Epithelial cell of proximal tubule (primary cell): ENCODE measurements around the gene GINS1. TPM values are rescaled to one million over a fixed set of nuclear protein-coding genes. Genes with fewer than 3 reads are reported as not detected.
"Not testable (repeated sequence)": the region's sequence is repeated elsewhere in the genome, so short reads cannot be mapped to it uniquely, and the experiment has no call there.

Source experiments
- DNase-seq: peaks from one replicate; pipeline ENCODE4 v3.0.0-alpha.2; 2011; ENCODE audit warnings: low read depth
- H3K4me3 ChIP-seq: 2 replicates; pipeline ENCODE4 v1.5.1; 2011; ENCODE audit warnings: low read depth, mild to moderate bottlenecking, low read length
- total RNA-seq: library from RNA; depleted of rRNA; stranded (reverse); fragments of >200 nt; gene quantifications from 2 replicates; pipeline ENCODE4 v1.2.3, GENCODE V29; 2015
- TF ChIP-seq, protein P1 (sequence below): conservative IDR thresholded peaks from 2 replicates; pipeline ENCODE4 v1.5.1; 2012; ENCODE audit warnings: low read depth, mild to moderate bottlenecking, low read length

The GINS1 gene
- total RNA-seq, 1 donor from 2014 or later: 34.9 TPM

GRCh38 chr20:25399037-25399430 lies 8.4 kb upstream of the GINS1 start:
- TF ChIP-seq, protein P1, sequence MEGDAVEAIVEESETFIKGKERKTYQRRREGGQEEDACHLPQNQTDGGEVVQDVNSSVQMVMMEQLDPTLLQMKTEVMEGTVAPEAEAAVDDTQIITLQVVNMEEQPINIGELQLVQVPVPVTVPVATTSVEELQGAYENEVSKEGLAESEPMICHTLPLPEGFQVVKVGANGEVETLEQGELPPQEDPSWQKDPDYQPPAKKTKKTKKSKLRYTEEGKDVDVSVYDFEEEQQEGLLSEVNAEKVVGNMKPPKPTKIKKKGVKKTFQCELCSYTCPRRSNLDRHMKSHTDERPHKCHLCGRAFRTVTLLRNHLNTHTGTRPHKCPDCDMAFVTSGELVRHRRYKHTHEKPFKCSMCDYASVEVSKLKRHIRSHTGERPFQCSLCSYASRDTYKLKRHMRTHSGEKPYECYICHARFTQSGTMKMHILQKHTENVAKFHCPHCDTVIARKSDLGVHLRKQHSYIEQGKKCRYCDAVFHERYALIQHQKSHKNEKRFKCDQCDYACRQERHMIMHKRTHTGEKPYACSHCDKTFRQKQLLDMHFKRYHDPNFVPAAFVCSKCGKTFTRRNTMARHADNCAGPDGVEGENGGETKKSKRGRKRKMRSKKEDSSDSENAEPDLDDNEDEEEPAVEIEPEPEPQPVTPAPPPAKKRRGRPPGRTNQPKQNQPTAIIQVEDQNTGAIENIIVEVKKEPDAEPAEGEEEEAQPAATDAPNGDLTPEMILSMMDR: peak; percentile 64
- no peak overlapping the region for H3K4me3 ChIP-seq
- DNase-seq: peak; percentile 58

DNA sequence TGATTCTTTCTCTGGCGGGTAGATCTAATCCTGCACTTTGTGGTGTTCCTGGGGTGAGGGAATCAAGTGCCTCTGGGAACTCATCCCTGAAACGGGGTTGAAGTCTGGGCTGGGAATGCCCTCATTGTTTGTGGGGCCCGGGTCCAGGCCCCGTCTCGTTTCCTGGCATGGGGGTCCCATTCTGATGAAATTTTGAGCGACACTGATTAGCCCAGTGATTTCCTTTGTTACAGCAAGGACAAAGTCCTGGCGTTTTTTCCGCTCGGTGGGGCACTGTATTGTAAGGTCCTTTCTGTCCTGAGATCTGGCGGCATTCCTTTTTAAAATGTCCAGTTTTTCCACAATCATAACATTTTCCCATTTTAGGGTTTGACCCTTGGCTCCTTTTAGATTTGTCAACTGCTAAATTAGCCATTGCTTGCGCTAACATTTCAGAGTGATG lies 7.2 kb upstream of the GINS1 start:
- DNase-seq, H3K4me3 ChIP-seq: not testable (repeated sequence)

DNA sequence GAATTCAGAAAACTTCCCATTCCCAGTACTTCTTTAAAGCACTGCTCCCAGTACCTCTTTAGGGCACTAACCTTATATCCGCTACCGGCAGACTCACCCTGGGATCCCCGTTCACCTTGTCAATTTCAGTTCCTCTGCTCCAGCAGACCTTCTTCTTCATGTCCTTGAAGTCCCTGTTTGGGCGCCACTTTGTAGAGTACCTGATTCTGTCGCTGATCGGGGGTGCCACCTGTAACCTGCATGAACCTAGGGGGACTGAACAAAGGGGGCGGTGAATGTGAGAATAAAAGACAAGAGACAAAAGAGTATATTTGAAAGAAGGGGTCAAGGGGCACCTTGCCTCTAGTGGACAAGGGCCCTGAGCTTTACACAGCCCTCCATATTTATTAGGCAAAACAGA lies 4.9 kb upstream of the GINS1 start:
- no peak overlapping the region for H3K4me3 ChIP-seq
- TF ChIP-seq, protein P1: no peak
- no peak for DNase-seq

DNA sequence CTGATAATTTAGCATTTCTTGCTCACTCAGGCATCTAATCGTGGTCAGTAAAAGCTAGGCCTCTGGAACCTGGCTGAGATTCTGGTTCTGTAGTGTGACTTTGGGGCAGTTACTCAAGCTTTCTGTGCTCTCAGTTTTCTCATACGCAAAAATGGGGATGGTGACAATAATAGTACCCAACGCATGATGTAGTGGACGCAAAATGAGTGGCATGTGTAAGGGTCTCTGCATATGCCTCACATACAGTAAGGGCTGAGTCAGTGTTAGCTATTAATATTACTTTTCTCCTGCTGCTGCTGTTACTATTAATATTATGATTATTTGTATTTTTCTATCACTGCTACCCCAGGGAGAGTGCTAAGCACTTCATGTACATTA lies 686 bp downstream of the GINS1 start:
- TF ChIP-seq, protein P1: no peak
- no peak for DNase-seq
- H3K4me3 ChIP-seq: peak overlapping the region; percentile 63

- H3K4me3 ChIP-seq: no peak overlapping the region
- TF ChIP-seq, protein P1: no peak
- DNase-seq: no peak
These were observed 1.4 kb downstream of the GINS1 start for GRCh38 chr20:25408890-25409289.

GRCh38 chr20:25418776-25419175 lies 11.3 kb downstream of the GINS1 start:
- TF ChIP-seq, protein P1: no peak
- peak; percentile 43 for DNase-seq
- no peak overlapping the region for H3K4me3 ChIP-seq

DNA sequence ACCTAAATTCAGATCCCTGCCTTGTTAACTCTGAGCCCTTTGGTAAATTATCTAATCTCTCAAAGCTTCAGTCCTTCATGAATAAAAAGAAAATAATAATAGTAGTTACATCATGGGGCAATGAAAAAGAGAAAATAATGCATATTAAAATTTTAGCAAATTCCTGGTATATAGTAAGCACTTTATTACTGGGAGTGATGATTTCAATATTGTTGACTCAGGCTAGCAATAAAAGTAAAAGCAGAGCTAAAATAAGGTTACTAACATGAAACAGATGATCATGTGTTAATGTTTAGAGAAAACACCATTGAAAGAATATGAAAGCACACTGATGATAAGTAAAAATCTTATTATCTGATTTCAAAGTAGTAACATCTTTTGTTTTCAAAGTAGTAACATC lies 13.6 kb downstream of the GINS1 start:
- TF ChIP-seq, protein P1: no peak
- no peak overlapping the region for H3K4me3 ChIP-seq
- DNase-seq: no peak

DNA sequence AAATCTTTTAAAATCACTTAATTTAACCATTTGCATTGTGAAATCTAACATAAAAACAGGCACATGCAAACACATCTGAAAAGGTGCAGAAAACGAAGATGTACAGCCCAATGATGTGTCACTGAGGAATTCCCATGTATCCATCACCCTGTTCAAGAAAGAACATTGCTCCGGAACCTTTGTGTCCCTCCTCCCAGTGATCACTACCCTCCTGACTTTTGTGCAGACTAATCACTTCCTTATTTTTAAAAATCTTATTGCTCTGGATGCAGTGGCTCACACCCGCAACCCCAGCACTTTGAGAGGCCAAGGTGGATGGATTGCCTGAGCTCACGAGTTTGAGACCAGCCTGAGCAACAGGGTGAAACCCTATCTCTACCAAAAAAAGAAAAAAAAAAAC lies 14.6 kb downstream of the GINS1 start:
- TF ChIP-seq, protein P1: no peak
- no peak overlapping the region for H3K4me3 ChIP-seq
- no peak for DNase-seq
